ENCODE measurements around the gene ITGA1.

ITGA1 gene

DNA sequence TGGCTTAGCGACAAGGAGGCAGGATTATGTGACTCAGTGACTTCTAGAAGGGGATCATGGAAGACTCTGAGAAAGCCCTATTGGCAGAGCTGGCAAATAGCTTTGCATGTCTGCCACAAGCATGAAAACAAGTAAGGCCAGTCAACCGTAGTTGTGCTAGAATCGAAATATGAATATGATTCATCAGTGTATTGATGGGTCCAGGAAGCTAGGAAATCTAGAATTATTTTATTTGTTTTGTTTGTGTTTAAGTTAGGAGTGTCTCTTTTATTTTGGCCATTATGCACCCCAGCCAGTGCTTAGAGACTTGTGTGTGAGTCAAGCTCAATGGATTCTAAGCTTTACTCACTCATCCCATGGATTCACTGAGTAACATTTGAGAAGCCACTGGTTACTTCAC lies 197.6 kb downstream of the ITGA1 start:
- TF ChIP-seq, protein P1, sequence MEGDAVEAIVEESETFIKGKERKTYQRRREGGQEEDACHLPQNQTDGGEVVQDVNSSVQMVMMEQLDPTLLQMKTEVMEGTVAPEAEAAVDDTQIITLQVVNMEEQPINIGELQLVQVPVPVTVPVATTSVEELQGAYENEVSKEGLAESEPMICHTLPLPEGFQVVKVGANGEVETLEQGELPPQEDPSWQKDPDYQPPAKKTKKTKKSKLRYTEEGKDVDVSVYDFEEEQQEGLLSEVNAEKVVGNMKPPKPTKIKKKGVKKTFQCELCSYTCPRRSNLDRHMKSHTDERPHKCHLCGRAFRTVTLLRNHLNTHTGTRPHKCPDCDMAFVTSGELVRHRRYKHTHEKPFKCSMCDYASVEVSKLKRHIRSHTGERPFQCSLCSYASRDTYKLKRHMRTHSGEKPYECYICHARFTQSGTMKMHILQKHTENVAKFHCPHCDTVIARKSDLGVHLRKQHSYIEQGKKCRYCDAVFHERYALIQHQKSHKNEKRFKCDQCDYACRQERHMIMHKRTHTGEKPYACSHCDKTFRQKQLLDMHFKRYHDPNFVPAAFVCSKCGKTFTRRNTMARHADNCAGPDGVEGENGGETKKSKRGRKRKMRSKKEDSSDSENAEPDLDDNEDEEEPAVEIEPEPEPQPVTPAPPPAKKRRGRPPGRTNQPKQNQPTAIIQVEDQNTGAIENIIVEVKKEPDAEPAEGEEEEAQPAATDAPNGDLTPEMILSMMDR (IDR thresholded peaks at IDR 0.05; ENCODE audit: insufficient read depth, low read depth, low read length, missing control alignments) = no peak
- no peak overlapping the region for H3K4me3 ChIP-seq (ENCODE audit: low read depth, low read length)
- DNase-seq (ENCODE audit: low read depth) = peak; percentile 21

DNA sequence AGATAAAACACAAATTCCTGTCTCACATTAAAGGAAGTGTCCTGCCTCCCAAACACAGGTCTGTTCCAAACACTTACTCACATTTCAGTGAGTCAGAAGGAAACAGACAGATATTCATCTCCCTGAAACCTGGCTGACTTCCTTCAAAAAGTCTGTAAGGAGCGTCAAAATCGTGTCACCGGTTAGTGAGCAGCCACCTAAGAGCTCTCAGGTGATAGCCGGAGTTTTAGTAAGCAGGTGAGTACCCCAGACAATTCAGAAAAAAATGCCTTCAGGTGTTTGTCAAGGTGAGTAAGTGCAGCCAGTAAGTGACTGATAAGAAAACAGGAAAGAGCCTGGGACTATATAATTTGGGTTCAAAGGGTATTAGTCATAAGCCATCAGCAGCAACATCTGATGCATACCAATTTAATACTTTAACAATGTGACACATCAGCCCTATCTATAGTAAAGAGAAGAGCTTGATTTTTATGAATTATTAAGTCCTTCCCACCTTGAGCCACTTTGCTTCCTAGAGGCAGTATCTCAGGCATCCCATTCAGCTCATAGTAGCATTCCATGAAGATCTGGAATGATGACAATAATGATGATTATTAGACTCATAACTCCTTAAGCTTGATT lies 200.1 kb downstream of the ITGA1 start:
- H3K4me3 ChIP-seq (ENCODE audit: low read depth, low read length) = no peak overlapping the region
- TF ChIP-seq, protein P1 (IDR thresholded peaks at IDR 0.05; ENCODE audit: insufficient read depth, low read depth, low read length, missing control alignments) = no peak
- DNase-seq (ENCODE audit: low read depth) = no peak

DNA sequence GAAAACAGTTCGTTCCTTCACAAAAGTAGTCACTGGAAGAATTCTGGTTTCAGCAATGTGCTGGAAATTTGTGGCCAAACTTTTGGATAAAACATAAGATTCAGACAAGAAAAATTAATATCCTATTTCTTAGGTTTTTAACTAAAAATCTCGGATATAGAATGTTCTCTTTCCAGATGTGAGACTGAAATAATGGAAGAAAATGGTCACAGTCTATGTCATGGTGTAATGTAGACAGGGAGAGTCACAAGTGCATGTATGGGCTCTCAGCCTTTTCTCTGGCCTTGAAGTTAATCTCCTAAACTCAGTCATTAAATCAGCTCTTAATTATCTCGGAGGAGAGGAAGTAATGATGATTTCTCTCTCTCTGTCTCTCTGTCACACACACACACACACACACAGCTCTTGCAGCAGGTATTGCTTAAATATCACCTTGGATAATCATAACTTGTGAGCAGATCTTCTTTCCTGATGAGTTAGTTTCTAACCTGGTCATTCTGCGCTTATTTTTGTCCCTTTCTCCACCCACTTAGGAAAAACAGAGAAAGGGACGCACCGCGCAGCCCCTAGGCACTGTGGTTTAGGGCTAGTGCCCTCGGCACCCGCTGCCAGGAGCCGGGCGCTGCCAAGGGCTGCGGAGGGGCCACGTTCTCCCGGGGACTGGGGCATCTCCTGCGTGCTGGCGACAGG lies 200.8 kb downstream of the ITGA1 start:
- TF ChIP-seq, protein P1 (IDR thresholded peaks at IDR 0.05; ENCODE audit: insufficient read depth, low read depth, low read length, missing control alignments) = no peak
- no peak for DNase-seq (ENCODE audit: low read depth)
- peak overlapping the region; percentile 48; the same call in 1 of the 2 replicates for H3K4me3 ChIP-seq (ENCODE audit: low read depth, low read length)

DNA sequence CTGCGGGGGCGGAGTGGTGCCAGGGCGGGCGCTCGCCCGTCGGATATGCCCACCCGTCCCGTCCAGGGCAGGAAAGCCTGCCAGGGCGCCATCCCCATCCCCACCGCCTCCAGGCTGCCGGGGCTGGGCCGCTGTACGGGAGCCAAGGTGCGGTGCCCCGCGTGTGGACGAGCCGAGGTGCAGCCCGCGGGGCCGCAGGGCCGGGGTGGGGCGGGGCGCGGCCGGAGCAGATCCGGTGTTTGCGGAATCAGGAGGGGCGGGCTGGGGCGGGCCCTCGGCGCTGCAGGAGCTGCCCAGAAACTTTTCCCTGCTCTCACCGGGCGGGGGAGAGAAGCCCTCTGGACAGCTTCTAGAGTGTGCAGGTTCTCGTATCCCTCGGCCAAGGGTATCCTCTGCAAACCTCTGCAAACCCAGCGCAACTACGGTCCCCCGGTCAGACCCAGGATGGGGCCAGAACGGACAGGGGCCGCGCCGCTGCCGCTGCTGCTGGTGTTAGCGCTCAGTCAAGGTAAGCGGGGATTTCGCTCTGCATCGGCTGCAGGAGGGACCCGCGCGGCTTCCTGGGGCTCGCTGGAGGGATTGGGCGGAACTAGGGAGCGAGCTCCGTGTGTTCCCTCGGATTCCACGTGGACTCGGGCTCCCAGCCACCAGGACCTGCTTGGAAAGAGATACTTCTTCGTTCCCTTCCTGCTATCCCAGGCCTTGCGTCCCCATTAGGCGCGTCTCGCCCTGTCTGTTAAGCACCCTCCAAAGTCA lies 201.5 kb downstream of the ITGA1 start, which contains the start of gene ITGA2:
Gene ITGA2 (plus strand): TSS at position 328 of the 756 bp plus-strand sequence. CDS start 117 bp downstream, at position 445.
- peak within 1 kb of the TSS; percentile 48 for H3K4me3 ChIP-seq (ENCODE audit: low read depth, low read length)
- peak; percentile 22 for DNase-seq (ENCODE audit: low read depth)
- TF ChIP-seq, protein P1 (IDR thresholded peaks at IDR 0.05; ENCODE audit: insufficient read depth, low read depth, low read length, missing control alignments) = no peak

DNA sequence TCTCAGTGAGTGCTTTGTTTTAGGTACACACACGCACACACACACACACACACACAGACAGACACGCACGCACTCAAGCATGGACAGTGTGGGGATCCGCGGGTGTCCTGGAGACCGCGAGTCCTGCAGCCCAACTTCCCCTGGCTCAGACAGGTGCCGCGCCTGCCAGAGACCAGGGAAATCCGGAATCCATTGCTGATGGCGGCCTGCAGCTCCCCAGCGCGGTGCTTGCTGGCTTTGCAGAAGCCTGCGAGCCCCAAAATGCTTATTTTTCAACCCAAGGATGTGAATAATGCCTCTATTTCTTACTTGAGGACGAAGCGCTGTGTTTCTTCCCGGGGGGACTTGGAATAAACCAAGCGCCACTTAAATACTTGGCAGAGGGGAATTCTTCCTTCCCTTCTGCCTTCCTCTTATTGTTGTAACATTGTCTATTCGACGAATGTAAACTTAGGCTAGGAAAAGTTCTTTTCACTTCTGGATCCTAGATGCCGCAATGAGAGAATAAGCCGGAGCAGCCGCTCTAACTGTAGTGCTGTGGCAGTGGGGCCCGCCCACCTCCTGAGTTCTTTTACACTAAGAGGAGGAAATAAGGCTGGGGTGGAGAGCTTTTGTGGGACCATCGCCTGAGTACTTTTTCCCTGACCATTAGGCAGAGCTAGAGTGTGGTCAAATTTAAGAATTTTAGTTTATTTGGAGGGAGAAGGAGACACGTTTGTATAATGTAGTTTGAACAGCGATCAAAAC lies 202.2 kb downstream of the ITGA1 start:
- TF ChIP-seq, protein P1 (IDR thresholded peaks at IDR 0.05; ENCODE audit: insufficient read depth, low read depth, low read length, missing control alignments) = peak; percentile 19
- H3K4me3 ChIP-seq (ENCODE audit: low read depth, low read length) = peak overlapping the region; percentile 48
- peak; percentile 29 for DNase-seq (ENCODE audit: low read depth)

DNA sequence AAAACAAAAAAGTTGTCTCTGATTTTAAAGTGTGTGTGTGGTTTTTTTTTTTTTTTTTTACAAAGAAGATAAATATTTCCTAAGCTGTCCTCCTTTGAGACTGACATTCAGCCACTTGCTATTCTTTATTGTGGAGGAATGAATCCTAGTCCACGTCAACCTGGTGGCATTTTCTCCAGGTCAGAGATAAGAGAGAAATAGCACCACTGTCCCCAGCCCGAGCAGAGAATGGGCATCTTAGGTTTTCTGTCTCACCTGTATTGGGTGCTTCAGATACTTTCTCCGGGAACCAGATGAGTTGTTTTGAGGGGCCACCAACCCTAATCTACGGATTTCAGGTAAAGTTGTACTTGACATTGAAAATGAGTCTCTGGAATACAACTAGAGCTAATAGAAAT lies 202.8 kb downstream of the ITGA1 start:
- no peak overlapping the region for H3K4me3 ChIP-seq (ENCODE audit: low read depth, low read length)
- no peak for DNase-seq (ENCODE audit: low read depth)
- TF ChIP-seq, protein P1 (IDR thresholded peaks at IDR 0.05; ENCODE audit: insufficient read depth, low read depth, low read length, missing control alignments) = no peak
